Measurements from ENCODE around the gene SLC34A1.

SLC34A1 gene

DNA sequence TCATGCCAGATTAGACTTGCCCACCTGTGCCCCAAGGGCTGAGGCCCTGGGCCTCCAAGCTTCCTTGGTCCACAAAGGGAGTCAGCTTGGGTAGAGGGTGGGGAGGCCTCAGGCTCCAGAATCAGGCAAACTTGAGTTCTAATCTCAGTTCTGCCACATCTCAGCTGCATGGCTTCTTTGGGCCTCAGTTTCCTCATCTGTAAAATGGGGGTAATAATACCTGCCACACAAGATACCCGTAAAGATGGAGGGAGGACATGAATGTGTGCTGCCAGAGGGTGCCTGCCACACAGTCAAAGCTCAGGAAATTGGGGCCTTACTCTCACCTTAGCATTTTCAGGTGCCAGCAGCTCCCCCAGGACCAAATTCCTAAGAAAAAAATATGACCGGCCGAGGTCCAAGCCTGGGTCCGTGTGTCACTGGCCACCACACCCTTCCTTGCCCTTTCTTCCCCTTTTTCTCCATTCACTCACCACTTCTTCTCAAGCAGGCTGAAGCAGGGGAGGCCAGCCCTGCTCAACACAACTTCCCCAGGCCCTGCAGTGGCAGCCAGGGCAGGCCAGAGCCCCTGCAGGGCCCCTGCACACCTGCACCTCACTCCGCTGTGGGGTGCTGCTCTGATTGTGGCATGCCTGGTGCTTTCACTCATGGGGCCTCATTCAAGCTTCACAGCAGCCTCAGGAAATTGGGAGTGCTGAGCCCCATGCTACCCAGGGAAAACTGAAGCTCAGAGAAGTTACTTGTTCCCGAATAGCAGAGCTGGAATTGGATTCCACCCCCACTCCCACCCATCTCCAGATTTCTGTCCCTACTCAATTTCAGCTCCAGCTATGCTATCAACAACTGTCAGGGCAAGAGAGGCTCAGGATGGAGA, 22.6 kb upstream of the SLC34A1 start:
- Histone ChIP-seq H3K36me3 (replicated peaks) (no peaks in the 10 kb centered on the region), H3K27ac (no peak overlapping the region), H3K27me3 (replicated peaks) (no peaks in the 10 kb centered on the region), H3K4me3 (ENCODE audit: low read depth, low read length) (no peak overlapping the region)
- TF ChIP-seq, protein P1, sequence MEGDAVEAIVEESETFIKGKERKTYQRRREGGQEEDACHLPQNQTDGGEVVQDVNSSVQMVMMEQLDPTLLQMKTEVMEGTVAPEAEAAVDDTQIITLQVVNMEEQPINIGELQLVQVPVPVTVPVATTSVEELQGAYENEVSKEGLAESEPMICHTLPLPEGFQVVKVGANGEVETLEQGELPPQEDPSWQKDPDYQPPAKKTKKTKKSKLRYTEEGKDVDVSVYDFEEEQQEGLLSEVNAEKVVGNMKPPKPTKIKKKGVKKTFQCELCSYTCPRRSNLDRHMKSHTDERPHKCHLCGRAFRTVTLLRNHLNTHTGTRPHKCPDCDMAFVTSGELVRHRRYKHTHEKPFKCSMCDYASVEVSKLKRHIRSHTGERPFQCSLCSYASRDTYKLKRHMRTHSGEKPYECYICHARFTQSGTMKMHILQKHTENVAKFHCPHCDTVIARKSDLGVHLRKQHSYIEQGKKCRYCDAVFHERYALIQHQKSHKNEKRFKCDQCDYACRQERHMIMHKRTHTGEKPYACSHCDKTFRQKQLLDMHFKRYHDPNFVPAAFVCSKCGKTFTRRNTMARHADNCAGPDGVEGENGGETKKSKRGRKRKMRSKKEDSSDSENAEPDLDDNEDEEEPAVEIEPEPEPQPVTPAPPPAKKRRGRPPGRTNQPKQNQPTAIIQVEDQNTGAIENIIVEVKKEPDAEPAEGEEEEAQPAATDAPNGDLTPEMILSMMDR (IDR thresholded peaks at IDR 0.05; ENCODE audit: low read depth, low read length, missing control alignments): no peak
- in situ Hi-C loops (cut with HindIII; ENCODE audit: low pct_ligation_motif_present, low sequenced_read_pairs): no loop called here
- no peak for DNase-seq

DNA sequence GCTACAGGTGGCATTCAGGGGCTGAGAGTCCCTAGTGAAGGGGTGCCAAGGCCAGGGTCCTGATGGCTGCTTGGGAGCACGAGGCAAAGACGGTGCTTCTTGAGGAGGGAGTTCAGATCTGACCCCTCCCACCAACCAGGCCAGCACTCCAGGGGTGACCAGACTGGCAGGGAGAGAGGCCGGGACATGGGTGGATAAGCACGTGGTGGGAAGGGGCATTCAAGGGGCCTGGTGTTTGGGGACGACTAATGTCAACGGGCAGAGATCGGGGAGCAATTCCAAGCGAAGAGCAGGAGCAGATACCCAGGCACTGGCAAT, 22.0 kb upstream of the SLC34A1 start:
- H3K27me3 ChIP-seq (replicated peaks): no peaks in the 10 kb centered on the region
- H3K27ac ChIP-seq: no peak overlapping the region
- H3K36me3 ChIP-seq (replicated peaks): no peaks in the 10 kb centered on the region
- TF ChIP-seq, protein P1 (IDR thresholded peaks at IDR 0.05; ENCODE audit: low read depth, low read length, missing control alignments): no peak
- H3K4me3 ChIP-seq (ENCODE audit: low read depth, low read length): no peak overlapping the region
- in situ Hi-C loops (cut with HindIII; ENCODE audit: low pct_ligation_motif_present, low sequenced_read_pairs): no loop called here
- no peak for DNase-seq

DNA sequence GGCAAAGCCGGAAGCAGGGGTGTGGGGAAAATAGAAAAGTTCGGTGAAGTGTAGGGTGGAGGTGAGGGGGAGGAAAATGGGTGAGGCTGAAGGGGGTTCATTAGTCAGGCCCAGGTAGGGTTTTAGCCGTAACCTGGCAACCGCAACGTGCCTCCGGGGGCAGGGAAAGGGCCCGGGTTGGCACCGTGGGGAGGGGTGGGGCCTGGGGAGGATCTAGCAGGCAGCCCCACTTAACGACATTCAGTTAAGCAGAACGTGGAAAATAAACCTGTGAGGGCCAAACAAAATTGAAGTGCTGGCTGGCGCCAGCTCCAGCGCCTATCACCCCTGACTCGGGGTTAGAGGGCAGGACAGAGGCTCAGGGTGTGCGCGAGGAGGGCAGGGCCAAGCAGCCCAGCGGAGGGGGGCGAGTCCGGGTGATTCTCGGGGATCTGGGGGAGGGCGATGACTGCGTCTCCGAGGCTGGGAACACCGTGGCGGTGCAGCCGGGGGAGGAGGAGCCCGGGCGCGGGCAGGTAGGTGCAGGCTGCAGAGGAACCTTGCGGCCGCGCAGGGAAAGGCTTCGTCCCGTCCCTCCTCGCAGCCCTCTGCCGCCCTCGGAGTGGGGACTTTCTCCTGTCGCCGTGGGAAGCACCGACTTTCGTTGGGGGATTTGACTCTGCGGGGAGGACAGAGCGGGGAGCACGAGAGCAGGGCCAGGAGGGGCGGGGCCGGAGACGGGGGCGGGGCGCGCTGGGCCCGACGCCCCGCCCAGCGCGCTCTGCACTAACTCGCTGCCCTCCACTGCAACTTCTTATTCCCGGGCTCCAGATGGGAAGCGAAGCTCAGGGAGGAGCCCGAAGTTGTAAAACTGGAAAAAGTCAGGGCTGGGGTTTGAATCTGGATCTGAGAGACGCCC, 21.4 kb upstream of the SLC34A1 start:
- Histone ChIP-seq H3K27me3 (replicated peaks) (no peaks in the 10 kb centered on the region), H3K36me3 (replicated peaks) (no peaks in the 10 kb centered on the region), H3K27ac (no peak overlapping the region), H3K4me3 (ENCODE audit: low read depth, low read length) (peak overlapping the region; percentile 52)
- in situ Hi-C loops (cut with HindIII; ENCODE audit: low pct_ligation_motif_present, low sequenced_read_pairs): no loop called here
- TF ChIP-seq, protein P1 (IDR thresholded peaks at IDR 0.05; ENCODE audit: low read depth, low read length, missing control alignments): no peak
- DNase-seq: no peak

DNA sequence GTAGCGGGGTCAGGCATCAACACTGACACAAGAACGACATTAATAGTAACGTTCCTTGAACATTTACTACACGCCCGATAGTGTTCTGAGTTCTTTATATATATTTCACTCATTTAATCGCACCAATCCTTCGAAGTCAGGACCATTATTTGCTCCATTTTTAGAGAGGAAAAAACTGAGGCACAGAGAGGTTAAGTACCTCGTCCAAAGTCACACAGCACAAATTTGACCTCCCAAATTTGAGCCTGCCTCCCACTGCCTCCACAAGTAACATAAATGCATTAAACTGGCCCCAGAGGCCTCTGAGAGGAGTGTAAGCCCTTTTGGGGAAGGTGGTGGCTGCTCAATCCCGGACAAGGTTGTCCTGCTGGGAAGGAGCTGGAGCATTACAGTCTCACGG, 20.7 kb upstream of the SLC34A1 start:
- no peak overlapping the region for H3K27ac ChIP-seq
- TF ChIP-seq, protein P1 (IDR thresholded peaks at IDR 0.05; ENCODE audit: low read depth, low read length, missing control alignments): no peak
- DNase-seq: no peak
- H3K27me3 ChIP-seq (replicated peaks): no peaks in the 10 kb centered on the region
- in situ Hi-C loops (cut with HindIII; ENCODE audit: low pct_ligation_motif_present, low sequenced_read_pairs): no loop called here
- H3K4me3 ChIP-seq (ENCODE audit: low read depth, low read length): peak overlapping the region; percentile 52
- no peaks in the 10 kb centered on the region for H3K36me3 ChIP-seq (replicated peaks)

DNA sequence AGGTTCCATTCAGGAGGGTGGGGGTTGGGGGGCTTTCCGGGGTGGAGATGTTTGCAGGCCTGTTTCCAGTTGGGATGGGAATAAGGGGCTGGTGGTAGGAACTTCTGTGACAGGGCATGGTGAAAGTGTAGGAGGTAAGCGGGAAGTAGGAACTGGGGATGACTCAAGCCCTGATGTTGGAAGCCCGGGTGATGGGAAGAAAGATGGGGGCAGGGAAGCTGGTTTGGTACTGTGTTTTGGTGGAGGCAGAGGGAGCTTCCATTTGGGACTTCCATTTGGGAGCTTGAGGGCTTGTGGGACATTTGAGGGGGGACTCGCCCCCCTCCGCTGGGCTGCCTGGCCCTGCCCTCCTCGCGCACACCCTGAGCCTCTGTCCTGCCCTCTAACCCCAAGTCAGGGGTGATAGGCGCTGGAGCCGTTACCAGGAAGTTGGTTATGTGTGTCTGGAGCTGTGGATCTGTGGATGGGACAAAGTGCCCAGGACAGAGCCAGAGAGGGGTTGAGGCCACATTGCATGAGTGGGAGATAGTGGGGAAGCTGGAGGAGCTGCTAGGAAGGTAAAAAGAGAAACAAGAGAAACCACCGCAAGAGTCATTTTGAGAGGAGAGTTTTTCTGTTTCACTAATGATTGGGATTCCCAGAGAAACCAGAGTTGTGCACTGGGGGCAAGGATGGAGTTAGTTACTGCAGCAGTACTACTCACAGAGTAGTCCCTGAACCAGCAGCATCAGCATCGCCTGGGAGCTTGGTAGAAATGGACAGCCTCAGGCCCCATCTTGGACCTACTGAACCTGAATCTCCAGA, 19.9 kb upstream of the SLC34A1 start:
- in situ Hi-C loops (cut with HindIII; ENCODE audit: low pct_ligation_motif_present, low sequenced_read_pairs): no loop called here

More for the DNA sequence above, 19.9 kb upstream of the SLC34A1 start:
- DNase-seq: no peak
- no peak overlapping the region for H3K27ac ChIP-seq
- H3K27me3 ChIP-seq (replicated peaks): no peaks in the 10 kb centered on the region
- no peak overlapping the region for H3K4me3 ChIP-seq (ENCODE audit: low read depth, low read length)
- TF ChIP-seq, protein P1 (IDR thresholded peaks at IDR 0.05; ENCODE audit: low read depth, low read length, missing control alignments): no peak
- H3K36me3 ChIP-seq (replicated peaks): no peaks in the 10 kb centered on the region

All from brain microvascular endothelial cell (primary cell).